ENCODE data around the gene RFC2. TPM values are rescaled to one million over a fixed set of nuclear protein-coding genes. Genes with fewer than 3 reads are reported as not detected.

Gene RFC2
- total and polyA plus RNA-seq, 2 of the 8 experiments (the other 6 are each of a cell fraction or from before 2014, with no cell fraction given) = 52.9 to 85.4 TPM

GRCh38 chr7:74187915-74188675, 66.1 kb downstream of the RFC2 start:
- Histone ChIP-seq H3K23ac (ENCODE audit: insufficient read length) (no peak overlapping the region), H3K18ac (ENCODE audit: extremely low read depth, low read length) (no peak overlapping the region), H3K9me3 (ENCODE audit: insufficient read depth in 2 of 2, low read depth in 1 of 2, low read length in 1 of 2) (no peaks in the 10 kb centered on the region), H3K4me2 (ENCODE audit: insufficient read depth in 1 of 2, low read depth in 2 of 2, low read length in 2 of 2) (no peak overlapping the region), H3K36me3 (ENCODE audit: control insufficient read depth in 2 of 4, insufficient read depth in 4 of 4, low read length in 3 of 4) (peaks cover 38 to 66% (median 50%) of the 10 kb centered on the region in 4 experiments), H2BK15ac (ENCODE audit: low read length) (no peak overlapping the region), H3K23me2 (ENCODE audit: low read depth, low read length) (no peaks in the 10 kb centered on the region), H3K27ac (ENCODE audit: low read depth, low read length) (no peak overlapping the region), H4K91ac (replicated peaks; ENCODE audit: insufficient read length, low read length) (no peak overlapping the region), H2AK5ac (ENCODE audit: low read depth, low read length) (no peak overlapping the region), H3K56ac (replicated peaks; ENCODE audit: insufficient read length, low read depth, low read length) (no peak overlapping the region), H3K79me2 (ENCODE audit: control insufficient read depth in 1 of 2, insufficient read depth in 2 of 2, low read length in 2 of 2) (peaks cover 42 to 73% of the 10 kb centered on the region in 2 experiments), H2BK12ac (ENCODE audit: low read depth, low read length) (no peak overlapping the region), H3K4me1 (replicated peaks in 1 of 4; ENCODE audit: control insufficient read depth in 3 of 4, insufficient read depth in 4 of 4, low read length in 3 of 4) (peaks cover 0 to 6% (median 2%) of the 10 kb centered on the region in 4 experiments; a peak in 2 of 7 replicates), H2BK20ac (ENCODE audit: low read length) (no peak overlapping the region), H4K5ac (ENCODE audit: insufficient read length, low read depth, low read length) (no peak overlapping the region), H3K27me3 (replicated peaks in 1 of 4; ENCODE audit: control insufficient read depth in 3 of 4, extremely low read depth in 1 of 4, insufficient read depth in 3 of 4, low read length in 3 of 4) (no peaks in the 10 kb centered on the region), H2BK5ac (ENCODE audit: low read depth, low read length) (no peak overlapping the region), H2AFZ (ENCODE audit: low read length) (no peak overlapping the region), H3K4me3 (ENCODE audit: extremely low read depth in 1 of 4, insufficient read depth in 2 of 4, low read depth in 3 of 4, low read length in 4 of 4) (no peak overlapping the region), H3K79me1 (ENCODE audit: low read depth, low read length) (peaks cover 14% of the 10 kb centered on the region), H3K9ac (replicated peaks in 1 of 4; ENCODE audit: extremely low read depth in 1 of 4, low read depth in 3 of 4, low read length in 3 of 4) (no peak overlapping the region), H4K20me1 (replicated peaks in 1 of 2; ENCODE audit: control insufficient read depth in 1 of 2, insufficient read depth in 2 of 2, low read length in 2 of 2) (peaks cover 29 to 39% of the 10 kb centered on the region in 2 experiments), H3K4ac (replicated peaks; ENCODE audit: insufficient read length, low read depth, low read length) (no peak overlapping the region), H3K14ac (ENCODE audit: insufficient read length) (no peak overlapping the region), H2BK120ac (replicated peaks; ENCODE audit: low read depth, low read length) (no peak overlapping the region), H4K8ac (ENCODE audit: extremely low read depth, insufficient read depth, low read length) (no peak overlapping the region)
- no peak for FAIRE-seq
- WGBS, 2 experiments (ENCODE audit: extremely low coverage in 1 of 2, insufficient coverage in 1 of 2, insufficient read length in 1 of 2, insufficient replicate concordance in 2 of 2, low coverage in 1 of 2, low lambda C conversion rate in 2 of 2, missing lambda C conversion rate in 1 of 2) = 89% methylated on average over 11 of the region's 11 CpGs; no CpG with 5 or more reads in 1 of the 2 experiments
- no peak for DNase-seq (ENCODE audit: low read depth in 1 of 2, low spot score in 2 of 2)
- ChIA-PET POLR2A (ENCODE audit: partially characterized antibody) (interaction anchor here (0.7 kb wide), 1 partner anchor 72 kb away, joined by 3 read pairs; no protein-coding TSS in a partner anchor), CTCF (ENCODE audit: partially characterized antibody) (interaction anchor here (0.6 to 3.3 kb wide), 2 partner anchors 9 to 13 kb away, joined by 3 to 10 read pairs; no protein-coding TSS in a partner anchor)
- TF ChIP-seq HDAC2 (IDR thresholded peaks at IDR 0.05; ENCODE audit: borderline replicate concordance in 1 of 2, low read depth in 2 of 2, low read length in 2 of 2) (no peak), POLR2AphosphoS5 (IDR thresholded peaks at IDR 0.05; ENCODE audit: low read depth, low read length) (peak; percentile 28; the same call in 1 of the 2 replicates)

All from H1 (cell line).